ENCODE data around the gene FHAD1.

Gene FHAD1

DNA sequence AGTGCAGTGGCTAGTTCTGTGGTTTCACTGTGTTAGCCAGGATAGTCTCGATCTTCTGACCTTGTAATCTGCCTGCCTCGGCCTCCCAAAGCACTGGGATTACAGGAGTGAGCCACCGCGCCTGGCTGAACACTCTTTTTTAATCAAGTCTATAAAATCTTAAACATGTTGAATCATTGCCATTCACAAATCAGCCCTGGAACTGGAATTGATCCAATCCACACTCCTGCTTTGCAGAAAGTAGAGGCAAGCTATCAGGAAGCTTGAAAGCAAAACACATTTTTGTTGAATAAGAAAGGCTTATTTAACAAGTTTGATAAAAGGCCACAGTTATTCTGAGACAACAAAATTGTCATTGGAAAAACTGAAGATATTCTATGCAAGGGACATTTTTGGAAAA lies 144.3 kb downstream of the FHAD1 start:
- no peak overlapping the region for H3K4me3 ChIP-seq (ENCODE audit: low read depth, low read length)
- no peak for TF ChIP-seq CTCF (IDR thresholded peaks at IDR 0.05; ENCODE audit: low read depth, low read length, missing control alignments)
- no peak for DNase-seq (ENCODE audit: low read depth)

- no peak for TF ChIP-seq CTCF (IDR thresholded peaks at IDR 0.05; ENCODE audit: low read depth, low read length, missing control alignments)
- no peak for DNase-seq (ENCODE audit: low read depth)
- H3K4me3 ChIP-seq (ENCODE audit: low read depth, low read length): no peak overlapping the region
These were observed 146.6 kb downstream of the FHAD1 start for GRCh38 chr1:15393475-15394257.

GRCh38 chr1:15394258-15394690 lies 147.3 kb downstream of the FHAD1 start:
- no peak overlapping the region for H3K4me3 ChIP-seq (ENCODE audit: low read depth, low read length)
- DNase-seq (ENCODE audit: low read depth): no peak
- TF ChIP-seq CTCF (IDR thresholded peaks at IDR 0.05; ENCODE audit: low read depth, low read length, missing control alignments): no peak

GRCh38 chr1:15397236-15397635 lies 150.2 kb downstream of the FHAD1 start:
- no peak overlapping the region for H3K4me3 ChIP-seq (ENCODE audit: low read depth, low read length)
- no peak for DNase-seq (ENCODE audit: low read depth)
- no peak for TF ChIP-seq CTCF (IDR thresholded peaks at IDR 0.05; ENCODE audit: low read depth, low read length, missing control alignments)

- no peak for TF ChIP-seq CTCF (IDR thresholded peaks at IDR 0.05; ENCODE audit: low read depth, low read length, missing control alignments)
- H3K4me3 ChIP-seq (ENCODE audit: low read depth, low read length): no peak overlapping the region
- no peak for DNase-seq (ENCODE audit: low read depth)
These were observed 152.7 kb downstream of the FHAD1 start for GRCh38 chr1:15399710-15400109.

- H3K4me3 ChIP-seq (ENCODE audit: low read depth, low read length): no peak overlapping the region
- TF ChIP-seq CTCF (IDR thresholded peaks at IDR 0.05; ENCODE audit: low read depth, low read length, missing control alignments): no peak
- DNase-seq (ENCODE audit: low read depth): no peak
These were observed 153.6 kb downstream of the FHAD1 start for GRCh38 chr1:15400627-15401026.

All from GM12864 (cell line).